ENCODE results near the gene FUZ.

The FUZ gene

DNA sequence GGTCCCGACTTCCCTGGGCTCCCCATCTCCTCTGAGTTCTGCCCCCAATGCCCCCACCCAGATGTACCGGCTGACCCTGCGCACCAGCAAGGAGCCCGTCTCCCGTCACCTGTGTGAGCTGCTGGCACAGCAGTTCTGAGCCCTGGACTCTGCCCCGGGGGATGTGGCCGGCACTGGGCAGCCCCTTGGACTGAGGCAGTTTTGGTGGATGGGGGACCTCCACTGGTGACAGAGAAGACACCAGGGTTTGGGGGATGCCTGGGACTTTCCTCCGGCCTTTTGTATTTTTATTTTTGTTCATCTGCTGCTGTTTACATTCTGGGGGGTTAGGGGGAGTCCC is 6.5 kb downstream of the FUZ start:
- DNase-seq, result no peak

DNA sequence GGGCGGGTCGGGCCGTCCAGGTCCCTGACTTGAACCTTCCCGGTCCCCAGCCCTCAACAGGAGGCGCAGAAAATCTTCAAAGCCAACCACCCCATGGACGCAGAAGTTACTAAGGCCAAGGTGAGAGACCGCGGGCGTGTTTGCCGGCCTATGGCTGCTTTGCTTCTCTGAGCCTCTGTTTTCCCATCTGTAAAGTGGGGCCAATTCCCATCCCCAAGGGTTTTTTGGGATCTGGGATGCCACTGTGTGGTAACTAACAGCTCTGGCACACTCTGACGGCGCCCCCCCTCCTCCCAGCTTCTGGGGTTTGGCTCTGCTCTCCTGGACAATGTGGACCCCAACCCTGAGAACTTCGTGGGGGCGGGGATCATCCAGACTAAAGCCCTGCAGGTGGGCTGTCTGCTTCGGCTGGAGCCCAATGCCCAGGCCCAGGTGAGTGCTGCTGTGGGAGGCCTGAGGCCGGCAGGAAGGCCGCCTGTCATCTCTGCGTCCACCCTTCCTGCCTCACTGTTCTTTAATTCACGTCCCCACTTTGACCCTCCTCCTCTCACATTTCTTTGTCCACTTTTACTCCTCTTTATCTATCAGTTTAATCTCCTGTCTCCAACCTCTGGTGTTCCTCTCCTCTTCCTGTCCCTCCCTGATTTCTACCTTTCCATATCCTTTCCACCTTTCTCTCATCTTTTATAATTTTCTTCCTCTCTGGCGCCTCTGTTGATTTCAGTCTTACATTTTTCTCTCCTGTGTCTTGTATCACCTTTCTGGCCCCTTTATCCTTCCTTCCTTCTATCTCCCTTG is 7.1 kb downstream of the FUZ start:
- no peak for DNase-seq

GRCh38 chr19:49803529-49803856 is 9.6 kb downstream of the FUZ start:
- DNase-seq, result no peak

DNA sequence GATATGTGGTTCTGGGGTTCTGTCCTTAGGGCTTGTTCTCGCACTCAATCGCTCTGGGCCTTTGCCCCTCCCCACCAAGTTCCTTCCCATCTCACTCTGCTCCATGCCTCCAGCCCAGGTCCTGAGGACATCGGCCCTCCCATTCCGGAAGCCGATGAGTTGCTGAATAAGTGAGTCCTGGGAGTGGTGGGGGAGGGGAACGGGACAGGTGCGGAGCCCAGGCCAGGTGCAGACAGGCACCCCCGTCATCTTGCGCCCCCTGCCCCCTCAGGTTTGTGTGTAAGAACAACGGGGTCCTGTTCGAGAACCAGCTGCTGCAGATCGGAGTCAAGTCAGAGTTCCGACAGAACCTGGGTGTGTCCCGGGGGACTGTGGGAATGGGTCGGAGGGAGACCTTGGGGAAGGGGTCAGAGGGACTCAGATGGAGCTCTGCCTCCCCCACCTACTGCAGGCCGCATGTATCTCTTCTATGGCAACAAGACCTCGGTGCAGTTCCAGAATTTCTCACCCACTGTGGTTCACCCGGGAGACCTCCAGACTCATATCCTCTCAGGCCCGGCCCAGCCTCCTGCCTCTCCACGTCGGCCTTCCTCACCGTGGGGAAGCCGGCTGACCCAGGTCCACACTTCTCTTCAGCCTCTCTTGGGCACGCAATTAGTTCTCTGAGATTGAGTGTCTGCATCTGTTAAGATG is 10.1 kb downstream of the FUZ start:
- DNase-seq, result no peak

DNA sequence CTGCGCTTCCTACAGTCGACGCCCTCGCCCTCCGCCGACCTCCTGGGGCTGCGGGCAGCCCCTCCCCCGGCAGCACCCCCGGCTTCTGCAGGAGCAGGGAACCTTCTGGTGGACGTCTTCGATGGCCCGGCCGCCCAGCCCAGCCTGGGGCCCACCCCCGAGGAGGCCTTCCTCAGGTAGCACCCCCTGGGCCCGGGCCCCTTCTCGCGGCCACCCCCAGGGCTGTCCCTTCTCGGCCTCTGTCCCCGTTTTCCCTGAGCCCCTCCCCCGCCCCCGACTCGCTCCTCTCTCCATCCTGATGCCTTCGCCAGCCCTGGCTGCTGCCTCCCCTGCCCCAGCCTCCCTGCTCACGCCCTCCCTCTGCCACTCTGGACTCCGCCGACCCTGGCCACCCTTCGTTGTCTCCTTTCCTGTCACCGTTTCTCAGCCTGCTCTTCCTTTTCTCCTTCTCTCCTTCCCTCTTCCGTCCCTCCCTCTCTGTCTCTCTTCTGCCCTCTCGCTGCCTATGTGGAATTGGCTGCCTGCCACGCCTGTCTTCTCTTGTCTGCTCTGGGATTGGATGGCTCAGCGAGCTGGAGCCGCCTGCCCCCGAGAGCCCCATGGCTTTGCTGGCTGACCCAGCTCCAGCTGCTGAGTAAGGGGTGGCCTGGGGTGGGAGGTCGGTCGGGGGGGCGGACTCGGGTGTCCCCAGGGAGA is 11.0 kb downstream of the FUZ start:
- no peak for DNase-seq

DNA sequence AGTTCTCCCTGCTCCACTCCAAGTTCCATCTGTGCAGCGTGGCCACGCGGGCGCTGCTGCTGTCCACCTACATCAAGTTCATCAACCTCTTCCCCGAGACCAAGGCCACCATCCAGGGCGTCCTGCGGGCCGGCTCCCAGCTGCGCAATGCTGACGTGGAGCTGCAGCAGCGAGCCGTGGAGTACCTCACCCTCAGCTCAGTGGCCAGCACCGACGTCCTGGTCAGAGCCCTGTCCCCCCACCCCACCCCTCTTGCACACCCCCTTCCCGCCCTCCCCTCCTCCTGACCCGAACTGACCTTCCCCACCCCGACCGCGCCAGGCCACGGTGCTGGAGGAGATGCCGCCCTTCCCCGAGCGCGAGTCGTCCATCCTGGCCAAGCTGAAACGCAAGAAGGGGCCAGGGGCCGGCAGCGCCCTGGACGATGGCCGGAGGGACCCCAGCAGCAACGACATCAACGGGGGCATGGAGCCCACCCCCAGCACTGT is 11.6 kb downstream of the FUZ start:
- DNase-seq, result no peak

DNA sequence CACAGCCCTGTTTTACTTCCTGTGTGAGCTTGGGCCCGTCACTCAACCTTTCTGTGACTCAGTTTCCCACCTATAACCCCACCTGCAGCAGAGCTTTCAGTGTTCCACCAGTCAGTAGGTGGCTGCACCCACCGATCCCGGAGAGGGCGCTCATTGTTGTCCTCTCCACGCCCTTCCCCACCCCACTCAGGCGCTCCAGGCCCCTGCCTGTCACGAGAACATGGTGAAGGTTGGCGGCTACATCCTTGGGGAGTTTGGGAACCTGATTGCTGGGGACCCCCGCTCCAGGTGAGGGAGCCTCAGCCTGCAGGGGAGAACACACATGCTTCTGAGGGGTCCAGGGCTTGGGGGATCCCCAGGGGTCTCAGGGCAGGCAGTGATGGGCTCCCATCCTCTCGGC is 12.3 kb downstream of the FUZ start:
- no peak for DNase-seq

- DNase-seq, result no peak
These were observed 13.2 kb downstream of the FUZ start for GRCh38 chr19:49799798-49800376.

- DNase-seq, result no peak
These were observed 13.8 kb downstream of the FUZ start for GRCh38 chr19:49799271-49799797.

GRCh38 chr19:49798574-49798973 is 14.5 kb downstream of the FUZ start:
- no peak for DNase-seq

DNA sequence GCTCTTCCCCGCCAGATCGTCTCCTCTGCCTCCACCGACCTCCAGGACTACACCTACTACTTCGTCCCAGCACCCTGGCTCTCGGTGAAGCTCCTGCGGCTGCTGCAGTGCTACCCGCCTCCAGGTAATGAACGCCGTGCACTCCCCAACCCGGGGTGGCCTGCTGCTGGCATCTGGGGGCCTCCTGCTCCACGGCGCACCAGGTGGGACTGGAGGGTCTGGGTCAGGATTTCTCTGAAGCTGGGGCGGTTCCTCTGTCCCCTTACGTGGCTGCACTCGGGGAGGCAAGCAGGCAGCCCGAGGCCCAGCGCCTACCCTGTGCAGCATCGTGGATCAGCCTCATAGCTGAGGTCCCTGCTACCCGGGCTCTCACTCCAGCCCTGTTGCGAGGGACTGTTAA is 17.5 kb downstream of the FUZ start:
- no peak for DNase-seq

DNA sequence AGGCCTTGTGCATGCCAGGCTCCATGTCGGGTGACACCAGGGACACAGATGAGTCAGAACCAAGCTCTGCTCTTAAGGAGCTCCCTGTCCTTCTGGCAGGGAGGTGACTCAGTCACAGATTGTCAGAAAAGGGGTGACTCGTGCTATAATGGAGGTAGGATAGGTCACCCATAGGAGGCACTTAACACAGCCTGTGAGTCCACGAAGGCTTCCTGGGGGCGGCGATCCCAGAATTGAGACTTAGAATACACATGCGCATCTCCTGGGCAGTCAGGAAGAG is 19.6 kb downstream of the FUZ start:
- DNase-seq, result no peak

- no peak for DNase-seq
These were observed 20.1 kb downstream of the FUZ start for GRCh38 chr19:49792829-49793560.

DNA sequence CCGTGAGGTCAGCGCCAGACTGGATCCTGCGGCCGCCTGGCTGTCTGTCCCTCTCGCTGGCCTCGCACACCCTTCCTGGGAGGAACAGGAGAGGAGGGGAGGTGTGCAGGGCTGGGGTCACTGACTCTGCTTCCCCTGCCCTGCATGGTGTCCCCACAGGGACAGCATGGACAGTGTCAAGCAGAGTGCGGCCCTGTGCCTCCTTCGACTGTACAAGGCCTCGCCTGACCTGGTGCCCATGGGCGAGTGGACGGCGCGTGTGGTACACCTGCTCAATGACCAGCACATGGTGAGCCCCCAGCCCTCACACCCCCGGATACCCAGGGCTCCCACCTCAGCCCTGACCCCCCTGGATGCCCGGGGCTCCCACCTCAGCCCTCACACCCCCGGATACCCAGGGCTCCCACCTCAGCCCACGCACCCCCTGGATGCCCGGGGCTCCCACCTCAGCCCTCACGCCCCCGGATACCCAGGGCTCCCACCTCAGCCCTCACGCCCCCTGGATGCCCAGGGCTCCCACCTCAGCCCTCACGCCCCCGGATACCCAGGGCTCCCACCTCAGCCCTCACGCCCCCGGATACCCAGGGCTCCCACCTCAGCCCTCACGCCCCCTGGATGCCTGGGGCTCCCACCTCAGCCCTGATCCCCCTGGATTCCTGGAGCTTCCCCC is 21.2 kb downstream of the FUZ start:
- DNase-seq, result no peak

GRCh38 chr19:49790866-49791265 is 22.2 kb downstream of the FUZ start:
- no peak for DNase-seq

GRCh38 chr19:49788857-49789256 is 24.2 kb downstream of the FUZ start:
- no peak for DNase-seq

DNA sequence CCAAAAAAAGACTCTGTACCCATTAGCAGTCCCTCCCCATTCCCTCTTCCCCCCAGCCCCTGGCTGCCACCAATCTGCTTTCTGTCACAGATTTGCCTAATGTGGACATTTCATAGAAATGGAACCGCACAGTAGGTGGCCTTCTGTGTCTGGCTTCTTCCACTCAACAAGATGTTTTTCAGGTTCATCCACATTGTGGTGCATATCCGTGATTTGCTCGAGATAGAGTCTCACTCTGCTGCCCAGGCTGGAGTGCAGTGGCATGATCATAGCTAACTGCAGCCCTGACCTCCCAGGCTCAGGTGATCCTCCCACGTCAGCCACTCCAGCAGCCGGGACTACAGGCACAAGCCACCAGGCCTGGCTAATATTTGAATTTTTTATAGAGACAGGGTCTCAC is 25.3 kb downstream of the FUZ start:
- DNase-seq, result no peak

DNA sequence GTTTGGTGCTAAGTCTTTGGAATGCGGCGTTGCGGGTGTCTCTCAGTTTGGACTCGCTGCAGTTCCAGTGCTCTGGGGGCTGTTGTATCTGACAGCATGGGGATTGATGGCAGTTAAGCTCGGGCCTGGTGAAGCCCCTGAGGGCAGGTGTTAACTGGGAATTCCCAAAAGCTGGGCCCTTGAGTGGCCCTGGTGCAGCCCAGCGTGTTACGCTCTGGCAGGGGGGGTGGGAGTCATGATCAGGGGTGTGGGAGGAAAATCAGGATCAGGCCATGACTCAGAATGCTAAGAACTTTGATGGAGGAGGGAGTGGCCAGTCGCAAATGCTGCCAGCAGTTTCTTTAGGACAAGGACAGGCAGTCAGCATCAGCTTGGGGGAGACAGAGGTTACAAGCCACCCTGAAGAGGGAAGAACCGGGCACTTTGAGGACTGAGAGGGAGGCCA is 26.7 kb downstream of the FUZ start:
- no peak for DNase-seq

GRCh38 chr19:49782515-49782914 is 30.6 kb downstream of the FUZ start:
- no peak for DNase-seq

DNA sequence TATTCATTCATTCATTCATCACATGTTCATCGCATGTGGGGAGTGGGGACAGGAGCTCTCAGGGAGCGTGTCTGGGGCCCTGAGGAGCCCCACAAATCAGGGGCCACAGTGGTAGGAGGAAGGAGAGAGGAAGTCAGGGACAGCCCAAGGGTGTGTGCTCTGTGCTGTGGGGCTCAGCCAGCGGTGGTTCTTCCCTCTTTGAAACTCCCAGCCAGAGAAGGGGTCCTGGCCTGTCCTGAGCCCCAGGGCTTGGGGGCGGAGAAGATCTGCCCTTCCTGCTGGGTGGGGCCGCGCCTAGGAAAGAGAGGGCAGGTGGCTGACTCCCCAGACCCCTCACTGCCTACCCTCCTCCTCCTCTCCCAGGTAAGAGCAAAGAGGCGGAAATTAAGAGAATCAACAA is 31.7 kb downstream of the FUZ start:
- no peak for DNase-seq

- DNase-seq, result no peak
These were observed 32.2 kb downstream of the FUZ start for GRCh38 chr19:49780861-49781260.
